Thyroid gland (tissue), 4 donors: ENCODE data around the gene RHO.

Experiments used
- CTCF ChIP-seq, 6 experiments: fragments of 200-600 bp in 3 of 6; fragments of 450-650 bp in 3 of 6; sonication (generic) in 3 of 6; IDR thresholded peaks; one replicate each; pipeline ENCODE4 v1.5.1; 2016 to 2019; ENCODE audit warnings: antibody characterized with exemption in 6 of 6, mild to moderate bottlenecking in 2 of 6, inconsistent platforms in 1 of 6, moderate library complexity in 1 of 6
- POLR2A ChIP-seq, 2 donors: fragments of 450-650 bp; IDR thresholded peaks; one replicate each; pipeline ENCODE4 v1.6.1; 2017; ENCODE audit warnings: antibody characterized with exemption in 2 of 2, mild to moderate bottlenecking in 2 of 2, moderate library complexity in 1 of 2

GRCh38 chr3:129521611-129522010 is 6.8 kb upstream of the RHO start:
- TF ChIP-seq CTCF (IDR thresholded peaks at IDR 0.05), result no peak
- no peak for TF ChIP-seq POLR2A (IDR thresholded peaks at IDR 0.05)
